ENCODE results near the gene FAM222A.

DNA sequence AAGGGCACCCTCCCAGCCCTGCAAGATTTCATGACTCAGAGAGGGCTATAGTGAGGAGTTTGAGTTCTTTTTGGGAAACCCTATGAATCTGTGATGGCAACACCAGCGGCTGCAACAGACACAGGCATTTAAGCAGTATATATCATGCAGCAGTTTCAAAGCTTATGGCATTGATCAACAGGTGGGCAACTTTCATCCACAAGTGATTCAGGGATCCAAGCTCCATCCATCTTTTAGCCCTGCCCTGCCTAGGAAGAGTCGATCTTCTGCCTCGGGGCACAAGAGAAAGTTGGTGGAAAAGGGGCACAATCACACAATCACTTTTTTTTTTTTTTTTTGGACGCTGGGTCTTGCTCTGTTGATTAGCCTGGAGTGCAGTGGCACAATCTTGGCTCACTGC lies 8.3 kb upstream of the FAM222A start:
- TF ChIP-seq, protein P1, sequence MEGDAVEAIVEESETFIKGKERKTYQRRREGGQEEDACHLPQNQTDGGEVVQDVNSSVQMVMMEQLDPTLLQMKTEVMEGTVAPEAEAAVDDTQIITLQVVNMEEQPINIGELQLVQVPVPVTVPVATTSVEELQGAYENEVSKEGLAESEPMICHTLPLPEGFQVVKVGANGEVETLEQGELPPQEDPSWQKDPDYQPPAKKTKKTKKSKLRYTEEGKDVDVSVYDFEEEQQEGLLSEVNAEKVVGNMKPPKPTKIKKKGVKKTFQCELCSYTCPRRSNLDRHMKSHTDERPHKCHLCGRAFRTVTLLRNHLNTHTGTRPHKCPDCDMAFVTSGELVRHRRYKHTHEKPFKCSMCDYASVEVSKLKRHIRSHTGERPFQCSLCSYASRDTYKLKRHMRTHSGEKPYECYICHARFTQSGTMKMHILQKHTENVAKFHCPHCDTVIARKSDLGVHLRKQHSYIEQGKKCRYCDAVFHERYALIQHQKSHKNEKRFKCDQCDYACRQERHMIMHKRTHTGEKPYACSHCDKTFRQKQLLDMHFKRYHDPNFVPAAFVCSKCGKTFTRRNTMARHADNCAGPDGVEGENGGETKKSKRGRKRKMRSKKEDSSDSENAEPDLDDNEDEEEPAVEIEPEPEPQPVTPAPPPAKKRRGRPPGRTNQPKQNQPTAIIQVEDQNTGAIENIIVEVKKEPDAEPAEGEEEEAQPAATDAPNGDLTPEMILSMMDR (IDR thresholded peaks at IDR 0.05), result no peak
- no peak for TF ChIP-seq POLR2A (IDR thresholded peaks at IDR 0.05)

Measured in lower leg skin (tissue), 3 donors.